ENCODE measurements around the gene NTRK1. TPM values are rescaled to one million over a fixed set of nuclear protein-coding genes. Genes with fewer than 3 reads are reported as not detected.

Gene NTRK1
- polyA plus RNA-seq, 1 experiment: 0.02 TPM

- ChIA-PET POLR2A (no interaction called here), CTCF (interaction anchor here (1.4 to 13.1 kb wide), 4 partner anchors 13 to 203 kb away, joined by 3 to 298 read pairs (median 21); partner anchors contain the start of genes ISG20L2, METTL25B, NTRK1 and PEAR1)
- TF ChIP-seq, protein P1, sequence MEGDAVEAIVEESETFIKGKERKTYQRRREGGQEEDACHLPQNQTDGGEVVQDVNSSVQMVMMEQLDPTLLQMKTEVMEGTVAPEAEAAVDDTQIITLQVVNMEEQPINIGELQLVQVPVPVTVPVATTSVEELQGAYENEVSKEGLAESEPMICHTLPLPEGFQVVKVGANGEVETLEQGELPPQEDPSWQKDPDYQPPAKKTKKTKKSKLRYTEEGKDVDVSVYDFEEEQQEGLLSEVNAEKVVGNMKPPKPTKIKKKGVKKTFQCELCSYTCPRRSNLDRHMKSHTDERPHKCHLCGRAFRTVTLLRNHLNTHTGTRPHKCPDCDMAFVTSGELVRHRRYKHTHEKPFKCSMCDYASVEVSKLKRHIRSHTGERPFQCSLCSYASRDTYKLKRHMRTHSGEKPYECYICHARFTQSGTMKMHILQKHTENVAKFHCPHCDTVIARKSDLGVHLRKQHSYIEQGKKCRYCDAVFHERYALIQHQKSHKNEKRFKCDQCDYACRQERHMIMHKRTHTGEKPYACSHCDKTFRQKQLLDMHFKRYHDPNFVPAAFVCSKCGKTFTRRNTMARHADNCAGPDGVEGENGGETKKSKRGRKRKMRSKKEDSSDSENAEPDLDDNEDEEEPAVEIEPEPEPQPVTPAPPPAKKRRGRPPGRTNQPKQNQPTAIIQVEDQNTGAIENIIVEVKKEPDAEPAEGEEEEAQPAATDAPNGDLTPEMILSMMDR (IDR thresholded peaks at IDR 0.05; ENCODE audit: insufficient read depth, low read depth, low read length): no peak
- no peaks in the 10 kb centered on the region for H3K27me3 ChIP-seq (ENCODE audit: control insufficient read depth, insufficient read depth, low read length)
- peaks cover 4% of the 10 kb centered on the region for H3K36me3 ChIP-seq (ENCODE audit: control insufficient read depth, insufficient read depth, low read length)
- DNase-seq (ENCODE audit: low read depth): no peak
- no peak overlapping the region for H3K4me3 ChIP-seq (ENCODE audit: low read depth, low read length)
Measured at GRCh38 chr1:156930483-156930882, 69.8 kb downstream of the NTRK1 start.

Other genes with a start within 250 kb of the NTRK1 start
- gene HAPLN2, start 241.4 kb upstream of the NTRK1 start, polyA plus RNA-seq (2011; rRNA removed): not detected in 2 replicates
- 0.02 TPM in 1 of 2 replicates, not detected in the other for gene BCAN, start 218.7 kb upstream of the NTRK1 start, polyA plus RNA-seq (2011; rRNA removed)
- gene NES, start 183.5 kb upstream of the NTRK1 start, polyA plus RNA-seq (2011; rRNA removed): 15.0 and 17.5 TPM in 2 replicates
- 52.8 and 75.9 TPM in 2 replicates for gene CRABP2, start 155.3 kb upstream of the NTRK1 start, polyA plus RNA-seq (2011; rRNA removed)
- gene METTL25B, start 132.4 kb upstream of the NTRK1 start, polyA plus RNA-seq (2011; rRNA removed): 9.5 and 14.6 TPM in 2 replicates
- 30.6 and 36.6 TPM in 2 replicates for gene ISG20L2, start 132.1 kb upstream of the NTRK1 start, polyA plus RNA-seq (2011; rRNA removed)
- 104 and 120 TPM in 2 replicates for gene MRPL24, start 119.8 kb upstream of the NTRK1 start, polyA plus RNA-seq (2011; rRNA removed)
- 179 and 180 TPM in 2 replicates for gene HDGF, start 109.2 kb upstream of the NTRK1 start, polyA plus RNA-seq (2011; rRNA removed)
- 60.3 and 93.6 TPM in 2 replicates for gene PRCC, start 93.3 kb upstream of the NTRK1 start, polyA plus RNA-seq (2011; rRNA removed)
- gene SH2D2A, start 44.0 kb upstream of the NTRK1 start, polyA plus RNA-seq (2011; rRNA removed): 0.17 TPM in 1 of 2 replicates, not detected in the other
- not detected in 2 replicates for gene INSRR, start 1.7 kb upstream of the NTRK1 start, polyA plus RNA-seq (2011; rRNA removed)
- gene PEAR1, start 32.9 kb downstream of the NTRK1 start, polyA plus RNA-seq (2011; rRNA removed): 25.0 and 50.4 TPM in 2 replicates
- 0.75 and 1.2 TPM in 2 replicates for gene LRRC71, start 59.8 kb downstream of the NTRK1 start, polyA plus RNA-seq (2011; rRNA removed)
- 15.6 and 19.5 TPM in 2 replicates for gene ARHGEF11, start 184.9 kb downstream of the NTRK1 start, polyA plus RNA-seq (2011; rRNA removed)
- gene ETV3L, start 238.9 kb downstream of the NTRK1 start, polyA plus RNA-seq (2011; rRNA removed): not detected in 2 replicates